Stimulated activated CD8-positive, alpha-beta memory T cell treated with anti-CD3 and anti-CD28 coated beads, Interleukin-7, amount 100 ng/mL, for 24 hours (primary cell): Measurements from ENCODE around the gene SLC5A6.

Source experiments
- DNase-seq: peaks from one replicate; pipeline ENCODE4 v3.0.0-alpha.2; 2020; ENCODE audit warnings: low read depth

The SLC5A6 gene

GRCh38 chr2:27211943-27212625 is at the start of gene SLC5A6, which contains the start of gene ATRAID:
Gene SLC5A6 (minus strand): TSS chr2:27212268. CDS start chr2:27207650, 4,618 bp downstream.
Gene ATRAID (plus strand): TSS chr2:27212041. CDS start chr2:27212369, 328 bp downstream.
- peak; percentile 76 for DNase-seq

GRCh38 chr2:27261241-27261925 is 49.3 kb upstream of the SLC5A6 start:
- DNase-seq: no peak

GRCh38 chr2:27258051-27258450 is 46.0 kb upstream of the SLC5A6 start:
- DNase-seq: no peak

GRCh38 chr2:27256855-27257454 is 44.9 kb upstream of the SLC5A6 start:
- no peak for DNase-seq

GRCh38 chr2:27255660-27256059 is 43.6 kb upstream of the SLC5A6 start:
- no peak for DNase-seq

- no peak for DNase-seq
Measured at GRCh38 chr2:27255187-27255586, 43.1 kb upstream of the SLC5A6 start.

GRCh38 chr2:27251766-27252165 is 39.7 kb upstream of the SLC5A6 start:
- DNase-seq: no peak

GRCh38 chr2:27250652-27251379 is 38.7 kb upstream of the SLC5A6 start:
- no peak for DNase-seq

GRCh38 chr2:27249891-27250651 is 38.0 kb upstream of the SLC5A6 start:
- peak; percentile 26 for DNase-seq

- no peak for DNase-seq
Measured at GRCh38 chr2:27249159-27249890, 37.3 kb upstream of the SLC5A6 start.

GRCh38 chr2:27247893-27248292 is 35.8 kb upstream of the SLC5A6 start:
- DNase-seq: no peak

GRCh38 chr2:27245626-27246025 is 33.6 kb upstream of the SLC5A6 start:
- no peak for DNase-seq

- no peak for DNase-seq
Measured at GRCh38 chr2:27245116-27245515, 33.0 kb upstream of the SLC5A6 start.

- DNase-seq: no peak
Measured at GRCh38 chr2:27243391-27244130, 31.5 kb upstream of the SLC5A6 start.

- DNase-seq: no peak
Measured at GRCh38 chr2:27242614-27242951, 30.5 kb upstream of the SLC5A6 start.

- no peak for DNase-seq
Measured at GRCh38 chr2:27241761-27242613, 29.9 kb upstream of the SLC5A6 start.

GRCh38 chr2:27240406-27240805 is 28.3 kb upstream of the SLC5A6 start:
- no peak for DNase-seq

- DNase-seq: no peak
Measured at GRCh38 chr2:27238976-27239375, 26.9 kb upstream of the SLC5A6 start.

- DNase-seq: no peak
Measured at GRCh38 chr2:27237341-27237945, 25.4 kb upstream of the SLC5A6 start.
